Erythroblast (primary cell): ENCODE results near the gene COL11A2.
"Not testable (repeated sequence)": the region's sequence is repeated elsewhere in the genome, so short reads cannot be mapped to it uniquely, and the experiment has no call there.

Source experiments
- GATA1 ChIP-seq: IDR thresholded peaks from 2 replicates; pipeline ENCODE4 v1.6.1; 2011; ENCODE audit warnings: low read depth, mild to moderate bottlenecking, control low read depth, low read length, moderate library complexity
- POLR2A ChIP-seq: IDR thresholded peaks from 2 replicates; pipeline ENCODE4 v1.6.1; 2011; ENCODE audit warnings: mild to moderate bottlenecking, low read length

DNA sequence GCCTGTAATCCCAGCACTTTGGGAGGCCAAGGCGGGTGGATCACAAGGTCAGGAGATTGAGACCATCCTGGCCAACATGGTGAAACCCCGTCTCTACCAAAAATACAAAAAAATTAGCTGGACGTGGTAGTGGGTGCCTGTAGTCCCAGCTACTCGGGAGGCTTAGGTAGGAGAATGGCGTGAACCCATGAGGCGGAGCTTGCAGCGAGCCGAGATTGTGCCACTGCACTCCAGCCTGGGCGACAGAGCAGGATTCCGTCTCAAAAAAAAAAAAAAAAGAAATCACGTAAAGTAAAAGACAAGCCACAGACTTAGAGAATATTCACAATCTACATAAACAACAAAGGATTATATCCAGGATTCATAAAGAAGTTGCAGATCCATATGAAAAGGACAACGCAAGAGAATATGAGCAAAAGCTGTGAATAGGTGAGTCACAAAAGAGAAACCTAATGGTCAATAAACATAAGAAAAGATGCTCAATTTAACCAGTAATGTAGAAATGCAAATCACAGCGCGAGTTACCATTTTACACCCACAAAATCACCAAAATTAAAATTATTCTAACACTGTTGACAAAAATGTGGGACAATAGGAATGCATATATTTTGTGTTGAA is 34.3 kb upstream of the COL11A2 start:
- TF ChIP-seq POLR2A, GATA1: not testable (repeated sequence)
